ENCODE measurements around the gene CA12.

The CA12 gene

DNA sequence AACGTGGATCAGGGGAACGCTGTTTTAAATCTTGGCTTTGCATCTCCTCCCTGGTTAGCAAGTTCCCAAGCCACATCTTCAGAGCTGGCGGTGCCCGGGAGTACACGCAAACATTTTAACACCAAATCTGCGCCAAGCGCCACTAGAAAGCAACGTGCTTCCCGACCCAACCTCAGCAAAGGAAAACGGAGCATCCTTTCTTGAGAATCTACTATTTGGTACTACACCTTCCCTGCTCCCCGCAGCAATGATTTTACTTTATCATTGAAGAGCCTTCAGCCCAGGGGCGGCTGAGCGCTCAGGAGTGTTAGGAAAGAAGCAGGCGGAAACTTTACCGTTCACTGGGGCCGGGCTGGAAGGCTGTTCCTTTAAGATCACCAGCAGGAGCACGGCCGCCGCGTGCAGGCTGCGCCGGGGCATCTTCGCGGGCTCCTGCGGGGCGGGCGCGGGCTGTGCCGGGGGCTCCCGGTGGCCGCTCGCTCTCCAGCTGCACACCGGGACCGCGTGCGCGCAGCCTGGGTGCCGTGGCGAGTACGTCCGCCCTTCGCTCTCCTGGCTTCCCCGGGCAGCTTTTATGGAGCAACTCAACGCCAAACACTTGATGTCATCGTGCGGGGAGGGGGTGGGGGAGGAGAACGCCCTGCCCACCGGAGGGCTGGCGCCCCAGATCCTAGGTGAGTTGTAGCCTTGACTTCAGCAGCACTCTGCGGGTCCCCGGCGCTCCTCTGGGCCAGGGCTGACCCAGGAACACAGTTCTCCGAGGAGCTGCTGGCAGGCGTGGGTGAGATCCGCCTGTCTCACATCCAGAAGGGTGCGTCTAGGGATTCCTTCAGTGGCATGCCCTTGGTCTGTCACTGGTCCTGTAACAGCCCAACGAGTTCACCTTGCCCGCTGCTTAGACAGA, at the start of gene CA12:
CA12 (minus strand) TSS at position 546 of the 904 bp plus-strand sequence; CDS start at position 420, 126 bp downstream.
- no peak for DNase-seq (ENCODE audit: low spot score)
- TF ChIP-seq, protein P1, sequence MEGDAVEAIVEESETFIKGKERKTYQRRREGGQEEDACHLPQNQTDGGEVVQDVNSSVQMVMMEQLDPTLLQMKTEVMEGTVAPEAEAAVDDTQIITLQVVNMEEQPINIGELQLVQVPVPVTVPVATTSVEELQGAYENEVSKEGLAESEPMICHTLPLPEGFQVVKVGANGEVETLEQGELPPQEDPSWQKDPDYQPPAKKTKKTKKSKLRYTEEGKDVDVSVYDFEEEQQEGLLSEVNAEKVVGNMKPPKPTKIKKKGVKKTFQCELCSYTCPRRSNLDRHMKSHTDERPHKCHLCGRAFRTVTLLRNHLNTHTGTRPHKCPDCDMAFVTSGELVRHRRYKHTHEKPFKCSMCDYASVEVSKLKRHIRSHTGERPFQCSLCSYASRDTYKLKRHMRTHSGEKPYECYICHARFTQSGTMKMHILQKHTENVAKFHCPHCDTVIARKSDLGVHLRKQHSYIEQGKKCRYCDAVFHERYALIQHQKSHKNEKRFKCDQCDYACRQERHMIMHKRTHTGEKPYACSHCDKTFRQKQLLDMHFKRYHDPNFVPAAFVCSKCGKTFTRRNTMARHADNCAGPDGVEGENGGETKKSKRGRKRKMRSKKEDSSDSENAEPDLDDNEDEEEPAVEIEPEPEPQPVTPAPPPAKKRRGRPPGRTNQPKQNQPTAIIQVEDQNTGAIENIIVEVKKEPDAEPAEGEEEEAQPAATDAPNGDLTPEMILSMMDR (IDR thresholded peaks at IDR 0.05; ENCODE audit: extremely low read depth, missing control alignments): no peak

DNA sequence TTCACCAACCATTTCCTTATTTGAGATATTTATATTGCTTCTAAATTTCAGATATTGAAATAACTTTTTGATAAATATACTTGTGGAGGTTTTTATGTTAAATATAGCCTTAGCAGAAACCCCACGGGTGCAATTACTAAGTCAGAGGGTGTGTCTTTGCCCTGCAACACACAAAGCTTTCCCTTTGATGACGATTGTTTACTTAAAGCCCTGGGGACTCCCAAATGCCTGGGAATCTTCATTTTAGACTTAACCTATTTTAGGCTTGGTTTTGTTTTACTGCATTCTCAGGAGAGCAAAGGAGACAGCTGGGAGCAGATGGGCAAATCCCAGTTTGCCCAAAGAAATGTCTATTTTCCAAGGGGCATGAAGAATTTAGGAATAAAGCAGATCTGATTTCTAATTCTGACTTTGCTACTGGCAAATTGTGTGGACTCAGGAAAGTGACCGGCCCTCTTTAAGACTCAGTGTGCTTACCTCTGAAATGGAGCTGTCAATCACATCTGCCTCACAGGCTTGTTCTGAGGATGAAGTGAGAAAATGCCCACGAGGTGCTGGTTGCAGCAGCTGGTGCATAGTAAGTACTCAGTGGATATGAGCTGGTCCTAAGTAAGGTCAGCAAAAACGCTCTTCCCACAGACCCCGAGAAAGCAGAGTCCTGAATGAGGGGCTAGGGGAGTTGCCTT, 49.3 kb upstream of the CA12 start:
- TF ChIP-seq, protein P1 (IDR thresholded peaks at IDR 0.05; ENCODE audit: extremely low read depth, missing control alignments): no peak
- DNase-seq (ENCODE audit: low spot score): no peak

DNA sequence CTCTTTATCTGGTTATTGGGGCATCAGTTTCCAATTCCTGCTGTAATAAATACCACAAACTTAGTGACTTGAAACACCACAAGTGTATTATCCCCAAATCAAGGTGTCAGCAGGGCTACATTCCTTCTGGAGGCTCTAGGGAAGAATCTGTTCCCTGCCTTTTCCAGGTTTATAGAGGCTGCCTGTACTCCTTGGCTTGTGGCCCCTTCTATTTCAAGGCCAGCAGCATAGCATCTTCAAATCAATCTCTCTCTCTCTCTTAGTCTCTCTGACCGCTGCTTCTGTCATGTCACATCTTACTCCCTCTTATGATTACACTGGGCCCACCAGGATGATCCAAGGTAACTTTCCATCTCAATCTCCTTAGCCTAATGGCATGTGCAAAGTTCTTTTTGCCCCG, 44.9 kb upstream of the CA12 start:
- DNase-seq (ENCODE audit: low spot score): no peak
- TF ChIP-seq, protein P1 (IDR thresholded peaks at IDR 0.05; ENCODE audit: extremely low read depth, missing control alignments): no peak

DNA sequence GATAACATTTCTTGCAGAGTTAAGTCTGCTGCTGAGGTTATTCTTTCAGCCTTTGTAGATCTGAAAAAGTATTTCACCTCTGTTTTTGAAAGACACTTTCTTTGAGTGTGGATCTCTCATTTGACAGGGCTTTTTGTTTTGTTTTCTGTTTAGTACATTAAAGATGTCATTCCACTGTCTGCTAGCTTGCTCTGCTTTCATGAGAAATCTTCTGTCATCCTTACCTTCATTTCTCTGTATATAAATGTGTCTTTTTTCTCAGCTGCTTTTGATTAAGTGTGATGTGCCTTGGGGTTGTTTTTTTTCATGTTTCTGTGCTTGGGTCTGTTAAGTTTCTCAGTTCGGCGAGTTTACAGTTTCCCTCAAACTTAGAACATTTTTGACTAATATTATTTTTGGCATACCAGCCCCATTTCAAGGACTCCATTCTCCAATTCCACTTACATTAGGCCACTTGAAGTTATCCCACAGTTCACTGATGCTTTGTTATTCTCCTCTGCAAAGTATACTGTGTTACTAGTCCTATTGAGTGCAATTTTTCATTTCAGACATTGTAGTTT, 43.9 kb upstream of the CA12 start:
- no peak for DNase-seq (ENCODE audit: low spot score)
- TF ChIP-seq, protein P1 (IDR thresholded peaks at IDR 0.05; ENCODE audit: extremely low read depth, missing control alignments): no peak

DNA sequence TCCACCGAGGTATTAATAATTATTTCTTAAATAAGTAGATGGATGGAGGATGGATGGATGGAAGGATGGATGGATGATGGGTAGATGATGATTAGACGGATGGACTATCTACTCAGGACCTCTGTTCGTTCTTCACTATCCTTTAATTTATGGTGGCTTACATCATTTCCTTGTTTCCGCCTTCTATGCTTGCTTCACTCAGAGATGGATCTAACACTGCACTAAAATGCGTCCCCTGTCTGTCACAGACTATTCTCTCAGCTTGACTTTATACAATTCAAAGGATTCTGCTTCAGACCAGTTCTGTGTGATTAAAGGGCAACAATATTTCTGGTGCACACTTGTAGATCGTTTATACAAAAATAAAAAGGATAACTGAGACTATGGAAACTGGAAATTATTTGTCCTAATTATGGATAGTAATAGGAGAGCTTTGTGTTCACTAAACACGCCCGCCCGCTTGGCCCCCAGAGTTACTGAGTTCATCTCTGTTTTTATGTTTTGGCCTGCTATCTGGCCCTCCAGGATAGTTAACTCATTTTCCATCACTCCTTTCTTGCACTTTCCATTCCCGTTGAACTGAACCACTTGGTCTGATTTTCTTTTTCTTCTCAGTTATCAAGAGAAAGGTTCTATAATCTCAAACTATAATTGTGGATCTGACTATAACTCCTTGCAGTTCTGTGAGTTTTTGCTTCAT, 41.4 kb upstream of the CA12 start:
- DNase-seq (ENCODE audit: low spot score): no peak
- TF ChIP-seq, protein P1 (IDR thresholded peaks at IDR 0.05; ENCODE audit: extremely low read depth, missing control alignments): no peak

DNA sequence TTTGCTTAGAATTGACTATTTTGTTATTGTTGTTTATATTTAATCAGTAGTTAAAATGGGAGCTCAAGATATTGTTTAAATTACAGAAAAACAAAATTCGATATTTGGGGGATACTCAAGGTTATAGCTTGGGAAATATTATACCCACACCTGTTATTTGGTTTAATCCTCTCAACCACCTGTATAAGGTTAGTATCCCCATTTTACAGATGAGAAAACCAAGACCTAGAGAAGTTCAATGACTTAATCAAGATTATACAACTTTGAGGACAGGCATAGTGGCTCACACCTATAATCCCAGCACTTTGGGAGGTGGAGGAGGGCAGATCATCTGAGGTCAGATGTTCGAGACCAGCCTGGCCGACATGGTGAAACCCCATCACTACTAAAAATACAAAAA, 39.8 kb upstream of the CA12 start:
- TF ChIP-seq, protein P1 (IDR thresholded peaks at IDR 0.05; ENCODE audit: extremely low read depth, missing control alignments): no peak
- no peak for DNase-seq (ENCODE audit: low spot score)

All from GM20000 (cell line).